Thoracic aorta endothelial cell (primary cell): ENCODE data around the gene ATP5F1D. TPM values are rescaled to one million over a fixed set of nuclear protein-coding genes. Genes with fewer than 3 reads are reported as not detected.

Experiments
- total RNA-seq: library from RNA; depleted of rRNA; stranded (reverse); fragments of >200 nt; gene quantifications from 2 replicates; pipeline ENCODE4 v1.2.3, GENCODE V29; 2012

ATP5F1D gene
- total RNA-seq, result 21.3 and 23.3 TPM in 2 replicates

DNA sequence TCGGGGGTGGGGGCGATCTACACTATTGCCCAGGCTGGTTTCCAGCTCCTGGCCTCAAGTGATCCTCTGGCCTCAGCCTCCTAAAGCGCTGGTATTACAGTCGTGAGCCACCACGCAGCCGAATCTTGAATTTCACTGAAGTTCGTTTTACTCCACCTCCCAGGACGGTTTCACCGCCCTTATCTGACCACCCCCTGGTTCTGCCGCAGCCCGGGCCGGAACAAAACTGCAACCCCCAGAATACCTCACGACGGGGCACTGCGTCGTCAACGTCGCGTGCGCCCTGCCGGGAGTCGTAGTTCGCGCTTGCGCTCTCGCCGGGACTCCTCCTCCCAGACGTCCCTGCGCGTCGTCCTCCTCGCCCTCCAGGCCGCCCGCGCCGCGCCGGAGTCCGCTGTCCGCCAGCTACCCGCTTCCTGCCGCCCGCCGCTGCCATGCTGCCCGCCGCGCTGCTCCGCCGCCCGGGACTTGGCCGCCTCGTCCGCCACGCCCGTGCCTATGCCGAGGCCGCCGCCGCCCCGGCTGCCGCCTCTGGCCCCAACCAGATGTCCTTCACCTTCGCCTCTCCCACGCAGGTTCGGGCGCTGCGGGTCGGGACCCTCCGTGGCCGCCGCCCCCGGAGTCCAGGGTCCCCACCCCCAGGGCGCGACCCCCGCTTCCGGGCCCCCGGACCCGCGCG lies at the start of gene ATP5F1D:
Gene ATP5F1D (plus strand): TSS at position 335 of the 679 bp plus-strand sequence. CDS start 100 bp downstream, at position 435.

DNA sequence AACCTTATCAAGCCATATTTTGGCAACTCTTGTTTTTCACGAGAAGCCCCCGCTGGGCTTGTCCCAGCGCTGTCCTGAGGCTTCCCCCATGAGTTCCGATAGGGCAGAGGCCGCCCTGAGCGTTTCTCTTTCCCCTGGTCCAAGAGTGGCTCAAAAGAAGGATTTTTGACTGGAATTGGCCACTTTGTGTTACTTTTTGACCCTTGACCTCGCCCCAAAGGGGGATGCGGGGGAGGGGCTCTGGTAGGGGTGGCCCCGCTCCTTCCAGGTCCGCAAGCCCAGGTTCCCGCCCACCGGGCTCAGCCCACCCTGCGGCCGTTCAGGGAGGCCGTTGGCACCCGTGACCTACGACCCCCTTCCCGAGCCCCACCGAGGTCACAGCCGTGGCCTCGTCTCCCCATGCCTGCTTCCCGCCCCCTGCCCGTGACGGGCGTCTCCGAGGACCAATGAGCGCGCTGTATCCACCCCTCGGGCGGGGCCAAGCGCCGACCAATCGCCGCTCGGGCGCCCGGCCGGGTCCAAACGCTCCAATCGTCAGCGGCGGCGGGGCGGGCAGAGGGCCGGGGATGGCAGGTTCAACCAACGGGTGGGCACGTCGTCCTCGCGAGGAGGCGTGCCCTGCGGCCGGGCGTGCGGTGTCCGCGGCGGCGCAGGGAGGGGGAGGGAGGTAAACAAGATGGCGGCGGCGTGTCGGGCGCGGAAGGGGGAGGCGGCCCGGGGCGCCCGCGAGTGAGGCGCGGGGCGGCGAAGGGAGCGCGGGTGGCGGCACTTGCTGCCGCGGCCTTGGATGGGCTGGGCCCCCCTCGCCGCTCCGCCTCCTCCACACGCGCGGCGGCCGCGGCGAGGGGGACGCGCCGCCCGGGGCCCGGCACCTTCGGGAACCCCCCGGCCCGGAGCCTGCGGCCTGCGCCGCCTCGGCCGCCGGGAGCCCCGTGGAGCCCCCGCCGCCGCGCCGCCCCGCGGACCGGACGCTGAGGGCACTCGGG lies 36.1 kb upstream of the ATP5F1D start, which contains the start of gene STK11:
Gene STK11 (plus strand): TSS at position 665 of the 986 bp plus-strand sequence. CDS start 1,136 bp downstream, outside the sequence.

DNA sequence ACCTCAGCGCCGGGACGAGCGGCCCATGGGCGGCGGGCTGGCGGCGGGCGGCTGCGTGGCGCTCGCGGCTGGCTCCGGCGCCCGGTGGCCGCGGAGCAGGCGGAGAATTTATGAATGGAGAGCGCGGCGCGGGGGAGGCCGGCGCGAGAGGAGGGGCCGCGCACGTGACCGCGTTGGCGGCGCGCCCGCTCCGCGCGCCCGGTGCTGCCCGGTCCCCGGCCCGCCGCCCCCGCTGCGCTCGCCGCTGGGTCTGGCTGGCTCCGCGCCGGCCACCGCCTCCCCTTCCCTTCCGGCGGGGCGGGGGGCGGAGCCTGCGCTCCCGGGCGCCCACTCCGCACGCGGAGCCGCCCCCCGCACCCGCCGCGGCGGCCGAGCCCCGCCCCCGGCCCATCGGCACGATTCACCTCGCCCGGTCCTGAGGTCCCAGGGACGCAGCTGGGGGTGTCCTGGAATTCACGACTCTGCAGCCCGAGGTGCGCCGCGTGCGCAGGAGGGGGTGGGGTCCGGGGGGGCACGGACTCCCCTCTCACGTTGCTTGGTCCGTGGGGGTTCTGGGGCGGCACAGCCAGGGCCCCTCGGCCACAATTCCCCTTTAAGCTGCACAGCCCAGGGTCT lies 3.7 kb upstream of the ATP5F1D start, which contains the start of gene CBARP:
Gene CBARP (minus strand): TSS at position 252 of the 615 bp plus-strand sequence. CDS start 1,905 bp downstream, outside the sequence.

DNA sequence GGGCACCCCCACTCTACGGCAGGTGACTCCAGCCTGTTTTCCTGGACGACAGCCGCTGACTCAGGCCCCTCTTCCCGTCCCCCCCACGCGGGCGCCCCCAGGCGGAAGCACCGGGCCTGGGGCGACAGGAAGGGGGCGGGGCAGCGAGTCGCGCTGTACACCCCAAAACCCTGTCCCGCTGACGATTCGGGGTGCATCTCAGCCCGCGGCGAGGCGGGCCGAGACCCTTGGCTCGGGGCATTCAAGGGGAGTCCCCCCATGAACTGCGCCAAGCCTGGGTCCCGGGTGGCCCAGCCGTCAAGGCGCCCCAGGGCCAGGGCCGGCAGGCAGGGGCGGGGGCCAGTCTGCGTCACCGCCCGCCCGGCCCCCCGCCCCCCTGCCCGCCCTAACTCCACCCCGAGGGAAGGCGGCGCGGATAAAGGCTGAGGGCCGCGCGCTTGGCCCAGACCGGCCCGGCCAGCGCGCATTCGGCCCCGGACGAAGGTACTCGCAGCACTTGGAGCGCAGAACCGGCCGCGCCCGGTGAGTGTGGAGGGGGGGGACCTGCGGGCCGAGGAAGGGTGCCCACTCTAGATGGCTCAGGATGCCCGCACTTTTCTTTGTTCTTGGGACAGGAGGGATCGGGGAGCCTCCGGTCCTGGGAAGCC lies 6.7 kb downstream of the ATP5F1D start, which contains the start of gene MIDN:
Gene MIDN (plus strand): TSS at position 445 of the 647 bp plus-strand sequence. CDS start 1,714 bp downstream, outside the sequence.

DNA sequence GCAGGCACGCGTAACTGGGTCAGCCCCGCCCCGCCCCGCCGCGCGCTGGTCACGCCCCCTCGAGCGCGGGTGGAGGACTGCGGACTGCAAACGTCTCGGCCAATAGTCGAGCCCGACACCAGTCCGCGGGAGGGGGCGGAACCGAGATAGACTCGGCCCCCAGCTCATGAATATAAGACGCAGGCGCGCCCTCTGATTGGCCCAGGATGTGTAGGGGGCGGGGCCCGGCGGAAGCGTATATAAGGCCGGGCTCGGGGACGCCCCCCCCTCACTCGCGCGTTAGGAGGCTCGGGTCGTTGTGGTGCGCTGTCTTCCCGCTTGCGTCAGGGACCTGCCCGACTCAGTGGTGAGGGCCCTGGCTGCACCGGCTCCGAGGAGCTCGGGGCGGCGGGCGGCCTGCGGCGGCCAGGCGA lies 27.5 kb downstream of the ATP5F1D start, which contains the start of gene CIRBP:
Gene CIRBP (plus strand): TSS at position 268 of the 413 bp plus-strand sequence. CDS start 1,602 bp downstream, outside the sequence.

DNA sequence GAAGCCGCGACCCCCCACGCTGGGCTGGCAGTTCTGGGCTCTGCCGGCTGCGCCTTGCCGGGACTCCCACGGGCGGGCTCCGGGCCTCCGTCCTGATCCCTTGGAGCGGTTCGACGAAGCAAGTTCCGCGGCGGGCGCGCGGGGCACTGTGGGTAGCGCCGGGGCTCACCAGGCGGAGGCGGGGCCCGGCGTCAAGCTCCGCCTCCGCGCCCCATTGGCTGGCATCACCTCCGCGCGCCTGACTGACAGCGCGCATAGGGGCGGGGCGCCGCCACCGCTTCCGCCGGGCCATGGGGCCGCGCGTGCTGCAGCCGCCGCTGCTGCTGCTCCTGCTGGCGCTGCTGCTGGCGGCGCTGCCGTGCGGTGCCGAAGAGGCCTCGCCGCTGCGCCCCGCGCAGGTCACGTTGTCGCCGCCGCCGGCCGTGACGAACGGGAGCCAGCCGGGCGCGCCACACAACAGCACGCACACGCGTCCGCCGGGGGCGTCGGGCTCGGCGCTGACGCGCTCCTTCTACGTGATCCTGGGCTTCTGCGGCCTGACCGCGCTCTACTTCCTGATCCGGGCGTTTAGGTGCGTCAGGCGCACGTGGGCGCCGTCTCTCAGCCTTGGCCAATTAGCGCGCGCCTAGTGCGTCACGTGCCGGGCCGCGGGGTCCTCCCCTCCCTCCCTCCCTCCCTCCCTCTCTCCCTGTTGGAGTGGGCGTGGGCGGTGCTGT lies 33.9 kb downstream of the ATP5F1D start, which contains the start of gene FAM174C:
Gene FAM174C (plus strand): TSS at position 271 of the 716 bp plus-strand sequence. CDS start 20 bp downstream, at position 291.

DNA sequence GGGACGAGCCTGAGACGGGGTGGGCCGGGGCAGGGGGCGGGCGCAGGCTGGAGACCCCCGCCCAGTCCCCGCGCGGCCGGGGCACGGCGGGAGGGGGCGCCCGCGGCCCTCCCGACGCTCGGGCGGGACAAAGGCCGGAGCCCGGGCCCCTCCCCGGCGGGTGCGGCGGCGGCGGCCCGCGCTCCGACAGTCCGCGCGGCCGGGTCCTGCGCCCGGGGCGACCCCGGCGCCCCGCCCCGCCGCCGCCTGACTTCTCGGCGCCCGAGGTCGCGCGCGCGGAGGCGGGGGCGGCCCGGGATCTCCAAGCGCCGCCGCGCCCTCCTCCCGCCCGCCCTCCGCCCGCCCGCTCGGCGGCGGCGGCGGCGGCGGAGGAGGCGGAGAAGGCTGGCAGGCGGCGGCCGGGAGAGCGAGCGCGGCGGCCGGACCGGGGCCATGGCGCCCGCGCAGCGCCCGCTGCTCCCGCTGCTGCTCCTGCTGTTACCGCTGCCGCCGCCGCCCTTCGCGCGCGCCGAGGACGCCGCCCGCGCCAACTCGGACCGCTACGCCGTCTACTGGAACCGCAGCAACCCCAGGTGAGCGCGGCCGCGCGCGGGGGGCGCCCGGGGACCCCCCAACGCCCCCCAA lies 44.3 kb downstream of the ATP5F1D start, which contains the start of gene EFNA2:
Gene EFNA2 (plus strand): TSS at position 137 of the 624 bp plus-strand sequence. CDS start 296 bp downstream, at position 433.

Other genes with a start within 250 kb of the ATP5F1D start
- gene GRIN3B, start 241.3 kb upstream of the ATP5F1D start, total RNA-seq, result 0.43 and 0.80 TPM in 2 replicates
- gene TMEM259, start 220.6 kb upstream of the ATP5F1D start, total RNA-seq, result 61.7 and 66.5 TPM in 2 replicates
- not detected in 2 replicates for gene RNU6-2, start 220.2 kb upstream of the ATP5F1D start, total RNA-seq
- 140 and 181 TPM in 2 replicates for gene CNN2, start 215.1 kb upstream of the ATP5F1D start, total RNA-seq
- 4.1 and 6.2 TPM in 2 replicates for gene ABCA7, start 201.6 kb upstream of the ATP5F1D start, total RNA-seq
- 6.8 and 12.9 TPM in 2 replicates for gene ARHGAP45, start 174.6 kb upstream of the ATP5F1D start, total RNA-seq
- gene POLR2E, start 146.4 kb upstream of the ATP5F1D start, total RNA-seq, result 82.4 and 139 TPM in 2 replicates
- gene GPX4, start 137.8 kb upstream of the ATP5F1D start, total RNA-seq, result 226 and 365 TPM in 2 replicates
- 26.5 and 37.5 TPM in 2 replicates for gene SBNO2, start 67.5 kb upstream of the ATP5F1D start, total RNA-seq
- 68.5 and 75.7 TPM in 2 replicates for gene STK11, start 36.0 kb upstream of the ATP5F1D start, total RNA-seq
- gene CBARP, start 3.7 kb upstream of the ATP5F1D start, total RNA-seq, result 3.1 and 3.8 TPM in 2 replicates
- 20.2 and 22.2 TPM in 2 replicates for gene MIDN, start 6.8 kb downstream of the ATP5F1D start, total RNA-seq
- 129 and 154 TPM in 2 replicates for gene CIRBP, start 27.6 kb downstream of the ATP5F1D start, total RNA-seq
- 25.6 and 30.5 TPM in 2 replicates for gene FAM174C, start 33.8 kb downstream of the ATP5F1D start, total RNA-seq
- 0.27 TPM in 1 of 2 replicates, not detected in the other for gene EFNA2, start 44.1 kb downstream of the ATP5F1D start, total RNA-seq
- gene NDUFS7, start 142.2 kb downstream of the ATP5F1D start, total RNA-seq, result 48.8 and 60.9 TPM in 2 replicates
- 15.6 and 15.7 TPM in 2 replicates for gene GAMT, start 159.8 kb downstream of the ATP5F1D start, total RNA-seq
- 66.4 and 95.1 TPM in 2 replicates for gene DAZAP1, start 165.8 kb downstream of the ATP5F1D start, total RNA-seq
- 638 and 737 TPM in 2 replicates for gene RPS15, start 196.6 kb downstream of the ATP5F1D start, total RNA-seq
- gene APC2, start 208.4 kb downstream of the ATP5F1D start, total RNA-seq, result 0.07 and 0.13 TPM in 2 replicates
- gene C19orf25, start 237.5 kb downstream of the ATP5F1D start, total RNA-seq, result 14.0 and 17.9 TPM in 2 replicates
- gene PCSK4, start 248.6 kb downstream of the ATP5F1D start, total RNA-seq, result 1.1 and 1.3 TPM in 2 replicates
- 0.57 and 1.1 TPM in 2 replicates for gene REEP6, start 249.4 kb downstream of the ATP5F1D start, total RNA-seq